ENCODE data around the gene ADAT3. TPM values are rescaled to one million over a fixed set of nuclear protein-coding genes. Genes with fewer than 3 reads are reported as not detected.
A peak's percentile ranks its signal among the peaks of the same experiment; 100 is the strongest.

Gene ADAT3
- total and polyA plus RNA-seq, 2 of the 4 experiments (the other 2 are of a cell fraction), result 0.36 to 2.8 TPM

DNA sequence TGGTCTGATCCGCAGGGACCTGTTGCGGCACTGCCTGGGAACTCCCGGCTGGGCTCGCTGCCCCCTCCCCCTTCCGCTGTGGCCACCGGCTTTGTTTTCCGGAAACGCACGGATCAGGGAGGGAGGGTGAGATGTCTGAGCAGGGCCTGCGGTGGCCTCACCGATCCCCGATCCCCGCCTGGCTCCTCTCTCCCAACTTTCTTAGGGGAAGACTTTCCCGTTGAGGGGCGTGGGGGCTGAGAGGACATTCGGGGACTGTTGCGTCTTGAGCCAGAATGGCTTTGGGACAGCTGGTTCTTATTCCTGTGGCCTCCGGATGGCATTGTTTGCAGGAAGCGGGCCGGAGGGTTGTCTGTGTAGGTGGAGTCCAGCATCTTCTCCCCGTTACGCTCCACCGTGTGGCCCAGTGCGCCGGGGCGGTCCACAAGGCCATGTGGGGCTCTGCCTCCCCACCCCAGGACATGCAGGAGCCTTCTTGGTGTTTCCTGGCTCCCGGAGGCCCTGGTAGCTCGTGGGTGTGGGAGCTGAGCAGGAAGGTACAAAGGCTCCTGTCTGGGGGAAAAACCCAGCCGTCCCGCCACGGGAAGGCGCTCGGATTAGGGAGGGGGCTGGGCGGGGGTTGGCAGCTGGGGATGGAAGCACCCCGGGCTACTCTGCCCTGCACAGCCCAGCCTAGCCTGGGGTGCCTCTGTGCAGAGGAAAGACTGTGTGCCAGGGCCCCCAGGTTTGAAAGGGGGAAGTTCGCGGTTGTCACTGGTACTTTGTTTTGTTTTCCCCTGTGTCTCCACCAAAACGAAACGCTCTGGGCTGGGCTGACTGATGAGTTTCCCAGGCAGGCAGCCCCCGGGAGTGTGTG is 37.1 kb downstream of the ADAT3 start:
- H4K20me1 ChIP-seq (ENCODE audit: insufficient read depth, low read length), result peaks cover 49% of the 10 kb centered on the region
- peak overlapping the region; percentile 73 for H3K14ac ChIP-seq (replicated peaks; ENCODE audit: low read depth, low read length)
- dilution Hi-C loops (cut with HindIII; ENCODE audit: low sequenced_read_pairs, unreplicated experiment), result no loop called here
- H2BK5ac ChIP-seq (ENCODE audit: low read depth, low read length, poor library complexity, severe bottlenecking), result peak overlapping the region; percentile 88
- ChIA-PET POLR2A (ENCODE audit: unreplicated experiment) (no interaction called here), CTCF (no interaction called here)
- peak overlapping the region; percentile 68 for H3K9ac ChIP-seq (ENCODE audit: low read depth, low read length)
- H4K91ac ChIP-seq (ENCODE audit: insufficient read depth, low read depth, low read length), result peak overlapping the region; percentile 90
- peak overlapping the region; percentile 21 to 97 for H4K8ac ChIP-seq (ENCODE audit: low read depth in 2 of 2, low read length in 2 of 2)
- no peak overlapping the region for H2BK20ac ChIP-seq (ENCODE audit: low read depth, low read length)
- peaks cover 5 to 49% of the 10 kb centered on the region in 2 experiments; a peak in 2 of 4 replicates for H3K79me1 ChIP-seq (ENCODE audit: low read depth in 1 of 2, low read length in 2 of 2)
- peak overlapping the region; percentile 4; the same call in 1 of the 2 replicates for H3K56ac ChIP-seq (ENCODE audit: extremely low read depth, insufficient read depth, low read length)
- peaks cover 5% of the 10 kb centered on the region; the same call in 1 of the 2 replicates for H3K9me1 ChIP-seq (ENCODE audit: insufficient read depth, low read length)
- H2BK120ac ChIP-seq (ENCODE audit: low read depth, low read length), result 0 out of 2 replicates have a peak overlapping the region, but pooled peaks have one; percentile 17
- WGBS, 2 experiments (ENCODE audit: extremely low coverage in 2 of 2, insufficient read length in 1 of 2), result 0% methylated on average over 7 of the region's 40 CpGs; no CpG with 5 or more reads in 1 of the 2 experiments
- TF ChIP-seq, protein P1, sequence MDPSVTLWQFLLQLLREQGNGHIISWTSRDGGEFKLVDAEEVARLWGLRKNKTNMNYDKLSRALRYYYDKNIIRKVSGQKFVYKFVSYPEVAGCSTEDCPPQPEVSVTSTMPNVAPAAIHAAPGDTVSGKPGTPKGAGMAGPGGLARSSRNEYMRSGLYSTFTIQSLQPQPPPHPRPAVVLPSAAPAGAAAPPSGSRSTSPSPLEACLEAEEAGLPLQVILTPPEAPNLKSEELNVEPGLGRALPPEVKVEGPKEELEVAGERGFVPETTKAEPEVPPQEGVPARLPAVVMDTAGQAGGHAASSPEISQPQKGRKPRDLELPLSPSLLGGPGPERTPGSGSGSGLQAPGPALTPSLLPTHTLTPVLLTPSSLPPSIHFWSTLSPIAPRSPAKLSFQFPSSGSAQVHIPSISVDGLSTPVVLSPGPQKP (IDR thresholded peaks at IDR 0.05; ENCODE audit: borderline replicate concordance, low read depth, low read length), result no peak
- TF ChIP-seq MXI1 (IDR thresholded peaks at IDR 0.05; ENCODE audit: borderline replicate concordance, low read depth, low read length) (no peak), CEBPB (IDR thresholded peaks at IDR 0.05; ENCODE audit: low read depth, low read length) (0 out of 2 replicates have a peak, but pooled peaks have one; percentile 8), RCOR1 (IDR thresholded peaks at IDR 0.05; ENCODE audit: insufficient replicate concordance, low read length) (no peak), MAZ (IDR thresholded peaks at IDR 0.05; ENCODE audit: borderline replicate concordance, low read depth, low read length) (peak; percentile 63; the same call in 1 of the 2 replicates)
- peak overlapping the region; percentile 89 for H3K4me2 ChIP-seq (ENCODE audit: low read depth, low read length)
- peak overlapping the region; percentile 61 for H3K23ac ChIP-seq (ENCODE audit: low read depth, low read length)
- in situ Hi-C loops (cut with MboI; ENCODE audit: low sequenced_read_pairs), result no loop called here
- DNase-seq (peak; percentile 67), ATAC-seq (ENCODE audit: low read depth) (peak; percentile 49)
- peak overlapping the region; percentile 61 for H3K18ac ChIP-seq (ENCODE audit: low read depth, low read length)
- peak overlapping the region; percentile 72; the same call in 1 of the 2 replicates for H4K5ac ChIP-seq (ENCODE audit: low read depth, low read length)
- peak overlapping the region; percentile 99 for H2AK9ac ChIP-seq (replicated peaks; ENCODE audit: low read depth, low read length, poor library complexity)
- H3K4me1 ChIP-seq (ENCODE audit: control insufficient read depth, insufficient read depth, low read length), result peaks cover 10% of the 10 kb centered on the region
- H2BK15ac ChIP-seq (ENCODE audit: low read depth, low read length), result no peak overlapping the region; the same call in 2 of the 3 replicates
- peak overlapping the region; percentile 97 for H2AK5ac ChIP-seq (ENCODE audit: low read depth, low read length)
- intact Hi-C loops (cut with micrococcal nuclease), result no loop called here
- H3K9me3 ChIP-seq (ENCODE audit: control insufficient read depth, insufficient read depth, low read length), result no peaks in the 10 kb centered on the region
- H3K36me3 ChIP-seq (ENCODE audit: control insufficient read depth, insufficient read depth, low read length), result peaks cover 2% of the 10 kb centered on the region; the same call in 1 of the 2 replicates
- peak overlapping the region; percentile 93 for H2AFZ ChIP-seq (replicated peaks; ENCODE audit: low read length, poor library complexity)
- no peaks in the 10 kb centered on the region for H3K27me3 ChIP-seq (ENCODE audit: control insufficient read depth, insufficient read depth, low read length)
- peak overlapping the region; percentile 82 for H3K4ac ChIP-seq (ENCODE audit: low read depth, low read length)
- peak overlapping the region; percentile 72 for H3K4me3 ChIP-seq (ENCODE audit: insufficient read depth, low read depth, low read length)
- no TSS peak for BruUV-seq (replicated peaks)
- peak overlapping the region; percentile 87 for H3K27ac ChIP-seq (ENCODE audit: insufficient read depth, low read length)

Data from IMR-90 (cell line).